ENCODE results near the gene RTN1. TPM values are rescaled to one million over a fixed set of nuclear protein-coding genes. Genes with fewer than 3 reads are reported as not detected.

The RTN1 gene
- total and polyA plus RNA-seq, 7 donors = 1.2 to 25.7 (median 8.0) TPM

GRCh38 chr14:59871166-59871495 lies 555 bp upstream of the RTN1 start:
- intact Hi-C loops (cut with DNase I) = no loop called here
- H3K4me3 ChIP-seq = peak overlapping the region; percentile 18 to 61 (median 54)
- H3K27ac ChIP-seq = peak overlapping the region in 2 of 4 donors; percentile 28 to 37
- TF ChIP-seq POLR2A (IDR thresholded peaks at IDR 0.05) (no peak), POLR2AphosphoS5 (IDR thresholded peaks at IDR 0.05) (no peak), EP300 (IDR thresholded peaks at IDR 0.05) (no peak), CTCF (IDR thresholded peaks at IDR 0.05) (no peak)
- WGBS, 2 donors = 2 to 7% methylated on average over 4 of the region's 4 CpGs
- peaks cover 0 to 21% (median 18%) of the 10 kb centered on the region in 4 donors for H3K4me1 ChIP-seq
- no peak for DNase-seq
- H3K9me3 ChIP-seq = no peaks in the 10 kb centered on the region
- peaks cover 17 to 63% (median 18%) of the 10 kb centered on the region in 3 donors for H3K27me3 ChIP-seq
- H3K36me3 ChIP-seq = no peaks in the 10 kb centered on the region

- intact Hi-C loops (cut with DNase I) = no loop called here
- DNase-seq = peak; percentile 64
- peak overlapping the region; percentile 18 to 61 (median 54) for H3K4me3 ChIP-seq
- H3K9me3 ChIP-seq = no peaks in the 10 kb centered on the region
- H3K27ac ChIP-seq = no peak overlapping the region
- H3K36me3 ChIP-seq = no peaks in the 10 kb centered on the region
- 9 to 19% methylated on average over 44 of the region's 44 CpGs for WGBS, 2 donors
- TF ChIP-seq CTCF (IDR thresholded peaks at IDR 0.05) (no peak), POLR2AphosphoS5 (IDR thresholded peaks at IDR 0.05) (no peak), POLR2A (IDR thresholded peaks at IDR 0.05) (no peak), EP300 (IDR thresholded peaks at IDR 0.05) (no peak)
- peaks cover 17 to 63% (median 18%) of the 10 kb centered on the region in 3 donors for H3K27me3 ChIP-seq
- H3K4me1 ChIP-seq = peaks cover 0 to 21% (median 18%) of the 10 kb centered on the region in 4 donors
Observed at GRCh38 chr14:59869381-59870255, 958 bp downstream of the RTN1 start.

DNA sequence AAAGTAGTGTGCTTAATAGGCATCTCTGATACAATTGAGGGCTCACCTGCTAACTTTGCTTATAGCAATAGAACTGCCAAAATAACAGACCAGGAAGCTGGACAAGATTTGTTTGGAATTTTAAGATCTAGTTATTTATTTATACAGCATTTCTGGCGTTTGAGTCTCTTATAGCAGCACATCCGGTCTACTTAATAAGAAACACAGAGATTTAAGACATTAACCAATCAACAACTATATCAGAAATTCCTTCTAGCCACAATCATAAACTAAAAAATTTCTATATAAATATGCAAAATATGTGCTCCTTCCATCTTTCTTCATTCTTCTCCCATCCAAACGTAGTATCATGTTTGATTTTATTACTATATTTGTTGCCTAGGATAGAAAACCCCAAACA lies 2.6 kb downstream of the RTN1 start:
- TF ChIP-seq CTCF (IDR thresholded peaks at IDR 0.05) = no peak
- no peak for TF ChIP-seq POLR2A (IDR thresholded peaks at IDR 0.05)
- Histone ChIP-seq H3K4me1 (peaks cover 0 to 21% (median 18%) of the 10 kb centered on the region in 4 donors), H3K4me3 (no peak overlapping the region), H3K36me3 (no peaks in the 10 kb centered on the region), H3K27ac (no peak overlapping the region), H3K9me3 (no peaks in the 10 kb centered on the region), H3K27me3 (peaks cover 17 to 59% (median 18%) of the 10 kb centered on the region in 3 donors)
- DNase-seq = no peak
- WGBS, 2 donors = 37 to 63% methylated on average over 3 of the region's 3 CpGs
- intact Hi-C loops (cut with DNase I) = no loop called here

GRCh38 chr14:59863806-59864525 lies 6.6 kb downstream of the RTN1 start:
- TF ChIP-seq POLR2A (IDR thresholded peaks at IDR 0.05) = no peak
- no peak for TF ChIP-seq EP300 (IDR thresholded peaks at IDR 0.05)
- no peak for TF ChIP-seq CTCF (IDR thresholded peaks at IDR 0.05)
- no peak for TF ChIP-seq POLR2AphosphoS5 (IDR thresholded peaks at IDR 0.05)
- Histone ChIP-seq H3K4me1 (no peaks in the 10 kb centered on the region), H3K36me3 (no peaks in the 10 kb centered on the region), H3K9me3 (no peaks in the 10 kb centered on the region), H3K27me3 (peaks cover 0 to 20% (median under 1%) of the 10 kb centered on the region in 3 donors), H3K4me3 (no peak overlapping the region), H3K27ac (no peak overlapping the region)
- no peak for DNase-seq
- intact Hi-C loops (cut with DNase I) = no loop called here
- WGBS, 2 donors = 86 to 91% methylated on average over 2 of the region's 2 CpGs

Data from sigmoid colon (tissue), 7 donors.